Measurements from ENCODE around the gene ENOX2.

The ENOX2 gene

DNA sequence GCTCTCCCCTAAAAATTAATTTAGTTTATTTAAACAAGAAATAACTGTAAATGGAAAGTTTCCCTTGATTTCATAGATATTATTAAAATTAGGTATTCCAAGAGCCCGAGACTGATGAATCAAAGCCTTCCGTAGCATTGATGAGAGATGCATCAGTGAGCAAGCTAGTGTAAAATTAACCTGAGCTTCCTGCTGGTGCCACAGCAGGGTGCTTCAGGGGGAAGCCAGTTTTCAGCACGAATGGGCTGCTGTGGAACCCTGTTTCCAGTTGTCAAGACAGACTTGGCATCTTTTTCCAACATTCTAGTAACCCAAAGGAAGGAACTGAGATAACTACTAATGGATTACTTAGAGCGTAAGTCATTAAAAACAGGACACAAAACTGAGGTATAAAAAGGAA, 279.5 kb downstream of the ENOX2 start:
- no peak for DNase-seq (ENCODE audit: low spot score)

DNA sequence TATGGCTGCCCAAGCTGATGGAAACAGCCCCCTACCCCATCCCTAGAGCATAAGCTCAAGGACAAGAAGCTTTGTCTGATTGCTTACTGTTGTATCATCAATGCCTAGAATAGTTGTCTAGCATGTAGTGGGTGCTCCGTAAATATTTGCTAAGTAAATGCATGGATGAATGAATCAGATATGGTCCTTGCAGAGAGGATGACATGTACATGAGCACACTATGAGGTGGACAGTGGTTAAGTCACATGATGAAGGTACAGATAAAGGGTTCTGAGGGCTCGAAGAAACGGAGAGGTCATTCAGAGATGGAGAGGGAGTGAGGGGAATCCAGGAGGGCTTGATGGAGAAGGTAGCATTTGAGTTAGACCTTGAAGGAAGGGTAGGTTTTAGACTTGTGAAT, 287.1 kb downstream of the ENOX2 start:
- DNase-seq (ENCODE audit: low spot score), result no peak

GRCh38 chrX:130607431-130607830, 295.6 kb downstream of the ENOX2 start:
- DNase-seq (ENCODE audit: low spot score), result no peak

DNA sequence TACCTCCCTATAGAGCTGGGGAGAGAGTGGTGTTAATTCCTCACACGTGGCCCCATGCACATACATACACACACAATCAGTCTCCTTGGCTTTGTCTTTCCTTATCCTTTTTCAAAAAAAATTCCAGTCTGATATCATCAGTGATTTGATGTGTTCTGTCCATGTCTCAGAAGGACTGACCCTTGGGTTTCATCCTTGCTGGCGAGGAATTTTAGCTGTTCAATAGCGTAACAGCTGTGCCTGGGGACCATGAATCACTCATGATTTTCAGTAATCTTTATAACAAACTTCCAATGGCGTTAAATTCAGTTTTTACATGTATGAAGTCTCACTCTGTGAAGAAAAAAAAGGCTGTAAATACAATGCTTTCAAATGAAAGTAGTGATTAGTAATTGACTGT, 296.6 kb downstream of the ENOX2 start:
- no peak for DNase-seq (ENCODE audit: low spot score)

DNA sequence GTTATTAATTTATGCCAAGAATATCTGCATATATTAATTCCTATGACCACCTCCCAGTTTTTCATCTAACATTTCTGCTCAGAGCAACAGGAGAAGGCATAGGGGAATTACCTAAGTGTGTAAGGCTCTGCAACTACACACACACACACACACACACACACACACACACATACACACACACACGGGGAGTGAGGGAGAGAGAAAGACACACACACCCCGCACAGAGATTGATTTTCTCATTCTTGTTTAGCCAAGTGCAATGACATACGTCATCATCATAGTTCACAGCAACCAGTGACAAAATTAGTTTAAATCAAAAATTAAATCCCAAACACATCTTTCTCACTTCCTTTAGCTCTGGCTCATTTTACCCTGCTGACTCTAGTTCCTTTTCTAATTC, 298.1 kb downstream of the ENOX2 start:
- DNase-seq (ENCODE audit: low spot score), result no peak

DNA sequence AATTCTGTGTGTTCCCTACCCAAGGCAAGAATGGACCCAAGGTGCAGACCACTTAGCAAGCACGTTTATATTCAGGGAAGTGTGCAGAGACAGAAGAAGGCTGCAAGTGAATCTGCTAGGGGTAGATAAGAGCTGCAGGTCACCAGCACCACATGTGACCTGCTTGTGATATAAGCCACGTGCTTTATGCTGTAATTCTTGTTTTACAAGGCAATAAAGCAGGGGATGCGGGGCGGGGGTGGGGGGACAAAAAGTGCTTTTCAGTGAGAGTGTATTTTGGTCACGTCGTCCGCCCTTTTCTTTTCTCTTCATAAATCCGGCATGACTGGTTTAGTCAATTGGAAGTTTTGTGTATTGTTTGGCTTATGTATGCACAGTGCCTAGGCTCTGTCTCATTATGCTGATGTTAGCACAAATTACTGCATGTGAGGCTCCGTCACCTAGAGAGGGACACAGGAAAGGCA, 308.5 kb downstream of the ENOX2 start:
- no peak for DNase-seq (ENCODE audit: low spot score)

DNA sequence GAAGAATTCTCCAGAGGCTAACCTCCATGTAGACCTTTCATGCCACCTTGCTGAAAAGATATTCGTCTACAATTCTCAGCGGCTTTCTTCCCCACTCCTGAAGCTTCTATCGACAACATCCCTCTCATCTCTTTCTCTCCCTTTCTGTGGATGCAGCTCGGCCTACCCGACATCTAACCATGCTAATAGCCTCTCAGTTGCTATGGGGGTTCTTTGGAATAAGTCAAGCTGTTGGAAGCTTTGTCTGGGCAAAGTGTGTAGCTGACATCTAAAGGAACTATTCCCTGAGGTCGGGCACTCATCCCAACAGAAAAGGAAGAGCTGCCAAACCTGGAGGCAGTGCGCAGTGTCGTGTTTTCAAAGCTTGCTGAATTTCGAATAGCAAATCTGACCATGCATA, 309.1 kb downstream of the ENOX2 start:
- DNase-seq (ENCODE audit: low spot score), result no peak

GRCh38 chrX:130592204-130592603, 310.8 kb downstream of the ENOX2 start:
- DNase-seq (ENCODE audit: low spot score), result no peak

- DNase-seq (ENCODE audit: low spot score), result no peak
Observed at GRCh38 chrX:130578906-130579305, 324.1 kb downstream of the ENOX2 start.

- DNase-seq (ENCODE audit: low spot score), result no peak
Observed at GRCh38 chrX:130577431-130577830, 325.6 kb downstream of the ENOX2 start.

DNA sequence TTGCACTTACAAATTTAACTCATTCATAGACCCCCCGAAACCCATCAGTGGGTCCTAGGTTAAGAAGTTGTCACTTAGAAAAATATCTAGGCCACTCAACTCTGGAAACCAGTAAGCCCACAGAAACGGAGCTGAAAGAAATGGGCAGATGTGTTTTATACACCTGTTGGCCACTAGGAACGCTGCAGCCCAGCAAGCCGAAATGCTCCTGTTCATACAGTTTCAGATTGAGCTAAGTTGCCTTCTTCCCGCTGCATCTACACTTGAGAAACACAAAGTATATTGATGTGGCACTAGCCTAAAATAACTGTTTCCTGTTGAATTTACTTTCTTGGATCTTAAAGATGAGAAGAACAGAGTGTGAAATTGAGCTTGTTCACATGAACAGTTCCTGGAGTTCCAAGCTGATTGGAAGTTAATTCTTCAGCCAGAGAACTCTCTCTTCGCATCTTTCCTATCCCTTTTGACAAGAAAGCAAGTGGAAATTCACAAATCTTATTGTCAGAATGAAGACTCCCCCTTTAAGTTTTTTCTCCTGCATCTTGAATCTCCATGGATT, 327.1 kb downstream of the ENOX2 start:
- peak; percentile 8 for DNase-seq (ENCODE audit: low spot score)

Data from kidney capillary endothelial cell (primary cell).